Ecto neural progenitor cell (in vitro differentiated cells): ENCODE data around the gene PAX2.

Experiments
- DNase-seq: peaks from one replicate; pipeline ENCODE4 v3.0.0-alpha.2; 2018; ENCODE audit warnings: low spot score

PAX2 gene

GRCh38 chr10:100788002-100788903 is 42.9 kb downstream of the PAX2 start:
- DNase-seq, result no peak

GRCh38 chr10:100790761-100791208 is 45.4 kb downstream of the PAX2 start:
- no peak for DNase-seq

- no peak for DNase-seq
Observed at GRCh38 chr10:100791369-100792058, 46.1 kb downstream of the PAX2 start.

GRCh38 chr10:100792574-100792973 is 47.2 kb downstream of the PAX2 start:
- no peak for DNase-seq

- DNase-seq, result no peak
Observed at GRCh38 chr10:100793055-100793454, 47.7 kb downstream of the PAX2 start.

GRCh38 chr10:100799881-100800280 is 54.5 kb downstream of the PAX2 start:
- DNase-seq, result no peak

- no peak for DNase-seq
Observed at GRCh38 chr10:100800931-100801330, 55.5 kb downstream of the PAX2 start.

- no peak for DNase-seq
Observed at GRCh38 chr10:100802196-100802595, 56.8 kb downstream of the PAX2 start.

- no peak for DNase-seq
Observed at GRCh38 chr10:100802607-100803006, 57.2 kb downstream of the PAX2 start.

- DNase-seq, result no peak
Observed at GRCh38 chr10:100803492-100803891, 58.1 kb downstream of the PAX2 start.

- DNase-seq, result no peak
Observed at GRCh38 chr10:100803908-100804307, 58.5 kb downstream of the PAX2 start.

GRCh38 chr10:100805543-100806355 is 60.4 kb downstream of the PAX2 start:
- no peak for DNase-seq

GRCh38 chr10:100806356-100806645 is 60.9 kb downstream of the PAX2 start:
- DNase-seq, result no peak

- DNase-seq, result no peak
Observed at GRCh38 chr10:100807241-100807951, 62.0 kb downstream of the PAX2 start.

- DNase-seq, result no peak
Observed at GRCh38 chr10:100808876-100809275, 63.5 kb downstream of the PAX2 start.

GRCh38 chr10:100810091-100810834 is 64.9 kb downstream of the PAX2 start:
- no peak for DNase-seq

GRCh38 chr10:100810835-100811116 is 65.4 kb downstream of the PAX2 start:
- DNase-seq, result no peak

GRCh38 chr10:100811261-100811660 is 65.9 kb downstream of the PAX2 start:
- DNase-seq, result no peak

GRCh38 chr10:100811752-100812750 is 66.7 kb downstream of the PAX2 start:
- DNase-seq, result no peak

- DNase-seq, result no peak
Observed at GRCh38 chr10:100812978-100813377, 67.6 kb downstream of the PAX2 start.
